Activated CD8-positive, alpha-beta memory T cell treated with anti-CD3 and anti-CD28 coated beads, Interleukin-2, amount 50 U/mL, for 24 hours (primary cell): ENCODE data around the gene CAMKMT.

Experiments
- DNase-seq: peaks from one replicate; pipeline ENCODE4 v3.0.0-alpha.2; 2020; ENCODE audit errors: extremely low read depth

Gene CAMKMT

DNA sequence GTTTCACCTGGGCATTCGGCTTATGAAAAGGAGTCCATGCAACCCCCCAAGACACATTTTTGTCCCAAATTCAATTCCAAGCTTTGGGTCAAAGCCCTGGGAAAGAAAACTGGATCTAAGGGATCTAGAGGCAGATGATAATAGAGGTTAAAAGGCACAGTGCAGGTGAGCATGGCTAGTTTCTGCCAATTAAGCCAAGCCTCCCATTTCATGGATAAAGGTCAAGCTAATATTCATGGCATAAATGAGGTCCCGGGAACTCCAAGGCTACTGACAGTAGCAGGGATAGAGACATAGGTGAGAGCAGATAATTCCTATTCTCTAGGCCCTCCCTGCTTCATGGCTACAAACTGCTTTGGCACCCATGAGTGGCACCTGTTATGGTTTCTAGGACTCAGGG lies 83.1 kb downstream of the CAMKMT start:
- no peak for DNase-seq

DNA sequence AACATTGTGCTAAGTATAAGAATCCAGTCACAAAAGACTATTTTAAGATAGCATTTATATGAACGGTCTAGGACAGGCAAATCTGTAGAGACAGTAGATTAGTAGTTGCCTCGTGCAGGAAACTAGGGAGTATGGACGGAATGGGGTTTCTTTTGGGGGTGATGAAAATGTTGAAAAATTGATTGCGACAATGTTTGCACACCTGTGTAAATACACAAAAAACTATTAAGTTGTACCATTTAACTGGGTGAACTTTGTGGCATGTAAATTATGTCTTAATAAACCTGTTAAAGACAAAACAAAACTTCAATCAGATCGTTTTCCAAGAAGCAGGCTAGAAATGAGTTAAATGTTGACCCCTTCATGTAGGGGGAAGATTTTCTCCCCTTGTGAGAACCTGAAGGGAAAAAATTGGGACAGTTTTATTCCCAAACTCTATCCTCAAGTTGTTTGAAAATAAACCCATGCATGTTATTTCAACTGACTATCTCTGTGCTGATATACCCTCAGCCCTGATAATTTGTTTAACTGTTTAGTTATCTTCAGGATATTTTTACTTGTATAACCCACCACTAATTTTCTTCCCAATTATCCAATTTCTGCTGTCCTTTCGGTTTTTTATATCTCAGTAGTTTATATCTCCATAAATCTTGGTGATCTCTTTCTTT lies 87.2 kb downstream of the CAMKMT start:
- no peak for DNase-seq

DNA sequence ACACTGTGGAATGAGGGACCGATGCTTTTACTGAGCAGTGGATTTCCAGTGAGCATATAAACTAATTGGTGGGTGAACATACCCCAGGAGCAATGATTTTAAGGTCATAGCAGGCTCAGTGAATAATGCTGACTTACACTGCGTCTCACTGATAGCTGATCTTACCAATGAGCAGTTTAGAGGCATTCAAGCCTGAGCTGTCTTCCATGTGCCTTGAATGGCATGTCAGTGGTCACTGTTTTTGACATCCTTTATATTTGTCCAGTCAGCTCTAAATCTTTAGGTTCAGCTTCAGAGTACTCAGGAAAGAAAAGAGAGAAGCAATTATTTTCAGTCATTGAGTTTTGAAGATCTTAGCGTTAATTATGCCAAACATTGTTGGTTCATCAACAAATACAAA lies 88.3 kb downstream of the CAMKMT start:
- no peak for DNase-seq

DNA sequence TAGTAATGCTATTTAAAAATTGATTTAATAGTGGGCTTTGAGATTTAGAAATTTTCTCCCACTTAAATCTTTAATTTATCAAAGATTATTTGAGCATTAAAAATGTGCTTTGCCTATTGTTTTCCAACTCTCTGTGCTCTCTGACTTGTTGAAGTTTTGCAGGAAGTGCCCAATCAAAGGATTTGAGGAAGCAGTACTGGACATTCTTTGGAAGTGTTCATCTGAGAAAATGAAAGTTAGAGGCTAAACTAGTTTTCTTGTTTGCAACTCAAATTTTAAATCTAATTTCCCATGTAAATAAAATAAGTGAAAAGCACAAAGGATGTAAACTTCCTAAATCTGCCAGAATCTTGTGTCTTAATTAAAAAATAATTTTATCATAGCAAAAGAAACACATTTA lies 89.1 kb downstream of the CAMKMT start:
- DNase-seq: no peak

DNA sequence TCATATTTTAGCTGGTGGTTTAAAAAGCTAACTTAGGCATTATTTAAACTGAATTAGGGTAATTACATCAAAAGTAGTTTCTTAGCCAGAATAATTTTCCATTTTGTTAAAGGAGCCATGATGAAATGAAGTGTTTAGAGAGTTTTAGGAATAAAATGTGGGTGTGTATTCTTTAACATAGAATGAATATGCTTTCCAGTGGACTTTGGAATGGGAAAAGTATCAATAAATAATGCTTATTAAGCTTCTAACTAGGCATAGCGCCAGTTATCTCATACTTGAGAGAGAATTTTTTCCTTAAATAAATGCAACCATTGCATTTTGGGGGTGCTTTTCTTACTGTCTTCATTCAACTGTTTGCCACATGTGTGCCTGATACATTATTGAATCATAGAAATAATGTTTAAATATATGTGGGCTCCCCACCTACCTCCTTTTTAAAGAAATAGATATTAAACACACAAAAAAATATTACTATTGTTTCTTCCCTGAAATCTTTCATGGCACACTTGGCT lies 90.4 kb downstream of the CAMKMT start:
- no peak for DNase-seq

DNA sequence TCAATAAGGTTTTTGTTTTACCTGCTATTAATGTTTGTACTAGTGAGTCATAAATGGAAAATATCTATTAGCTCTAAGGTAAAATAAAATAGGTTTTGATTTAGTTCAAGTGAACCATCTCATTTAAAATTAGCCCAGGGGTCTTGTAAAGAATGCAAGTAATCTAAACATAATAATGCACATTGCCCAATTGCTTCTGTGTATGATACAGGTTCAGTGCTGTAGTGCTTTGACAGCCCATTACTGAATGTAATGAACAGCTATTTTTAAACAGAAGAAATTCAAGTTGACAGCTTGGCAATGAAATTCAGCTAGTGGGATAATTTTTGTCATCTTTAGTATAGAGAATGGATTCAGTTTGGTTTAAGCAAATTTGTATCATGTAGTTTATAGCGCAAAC lies 91.5 kb downstream of the CAMKMT start:
- DNase-seq: no peak

DNA sequence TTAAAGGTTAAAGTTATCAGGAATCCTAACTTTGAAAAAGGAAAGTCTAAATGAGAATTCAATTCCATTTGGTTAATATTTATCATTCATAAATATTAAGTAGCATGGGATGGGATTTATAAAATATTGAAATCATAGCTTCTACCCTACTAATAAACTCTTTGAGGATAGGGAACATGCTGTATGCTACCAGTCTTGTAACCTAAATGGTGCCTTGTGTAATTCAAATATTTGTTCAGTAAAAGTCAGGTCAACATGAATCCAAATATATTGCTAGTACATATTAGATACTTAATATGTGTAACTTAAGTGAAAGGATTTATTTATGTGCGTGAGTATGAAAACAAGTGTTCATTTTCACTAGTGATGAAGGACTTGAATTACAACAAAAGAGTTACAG lies 94.1 kb downstream of the CAMKMT start:
- no peak for DNase-seq

DNA sequence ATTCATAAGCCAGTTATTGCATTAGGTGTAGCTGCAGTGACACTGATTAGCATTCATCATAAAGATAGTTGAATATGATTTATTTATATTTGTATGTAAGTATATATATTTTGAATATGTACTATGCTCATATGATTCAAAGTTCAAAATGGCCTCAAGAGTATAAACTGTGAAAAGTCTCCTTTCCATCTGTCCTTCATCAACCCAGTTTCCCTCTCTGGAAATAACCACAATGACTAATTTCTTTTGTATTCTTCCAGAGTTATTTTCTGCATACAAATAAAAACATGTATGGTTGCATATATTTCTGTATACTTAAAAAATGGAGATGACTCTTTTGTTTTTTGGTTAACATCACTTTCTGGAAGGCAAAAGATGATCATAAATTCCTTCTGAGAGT lies 95.2 kb downstream of the CAMKMT start:
- no peak for DNase-seq

DNA sequence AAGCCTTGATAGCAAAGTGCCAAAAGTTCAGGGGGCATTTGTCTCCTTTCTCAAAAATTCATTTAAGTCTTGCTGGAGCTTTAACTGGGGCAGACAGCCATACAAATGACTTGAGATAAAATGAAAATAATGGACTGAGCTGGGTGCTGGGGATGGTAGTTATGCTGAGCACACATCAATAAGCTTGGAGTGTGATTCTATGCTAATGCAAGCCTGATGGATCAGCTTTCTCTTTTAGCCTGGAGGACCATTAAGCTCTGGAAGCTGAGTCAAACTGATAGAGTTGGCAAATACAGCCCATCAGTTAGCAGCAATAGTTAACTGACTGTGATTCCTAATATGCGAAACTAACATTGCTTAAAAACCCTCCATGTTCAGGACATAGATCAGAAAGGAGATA lies 98.0 kb downstream of the CAMKMT start:
- no peak for DNase-seq

DNA sequence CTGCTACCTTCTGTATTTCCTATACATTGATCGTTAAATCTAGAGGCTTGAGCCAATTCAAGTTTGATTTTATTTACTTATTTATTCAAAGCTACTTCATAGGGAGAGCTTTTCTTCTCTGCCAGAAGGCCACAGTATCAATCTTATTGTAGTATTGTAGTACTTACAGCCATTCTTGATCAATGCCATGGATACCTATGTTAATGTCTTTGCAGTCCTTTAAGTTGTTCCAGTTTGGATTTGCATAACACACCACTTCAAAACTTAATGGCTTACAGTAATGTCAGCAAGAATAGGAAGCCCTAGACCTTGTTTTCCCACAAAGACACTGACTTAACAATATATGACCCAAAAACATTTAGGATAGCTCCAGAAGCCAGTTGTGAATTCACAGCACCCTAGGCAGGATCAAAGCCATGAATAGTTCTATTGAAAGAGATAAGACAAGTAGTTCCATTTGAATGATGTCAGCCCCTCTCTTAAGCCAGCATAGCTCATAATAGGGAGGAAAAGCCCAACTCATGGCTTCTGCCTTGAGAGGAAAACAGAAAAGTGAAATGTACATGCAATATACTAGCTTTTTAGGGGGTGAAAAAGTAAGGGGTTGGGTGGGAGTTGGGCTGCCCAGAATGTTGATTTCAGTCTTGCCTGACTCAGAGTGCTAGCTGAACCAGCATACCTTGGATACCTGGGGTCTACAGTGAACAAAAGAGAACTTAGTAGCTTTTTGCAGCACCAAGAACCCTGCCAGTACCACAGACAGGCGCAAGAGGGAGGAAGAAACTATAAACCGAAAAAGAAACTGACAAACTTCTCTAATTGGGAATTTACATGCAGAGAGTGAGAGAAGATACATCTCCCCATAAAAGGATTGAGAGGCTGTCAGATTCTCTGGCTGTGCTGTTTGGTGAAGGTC lies 101.4 kb downstream of the CAMKMT start:
- DNase-seq: no peak

DNA sequence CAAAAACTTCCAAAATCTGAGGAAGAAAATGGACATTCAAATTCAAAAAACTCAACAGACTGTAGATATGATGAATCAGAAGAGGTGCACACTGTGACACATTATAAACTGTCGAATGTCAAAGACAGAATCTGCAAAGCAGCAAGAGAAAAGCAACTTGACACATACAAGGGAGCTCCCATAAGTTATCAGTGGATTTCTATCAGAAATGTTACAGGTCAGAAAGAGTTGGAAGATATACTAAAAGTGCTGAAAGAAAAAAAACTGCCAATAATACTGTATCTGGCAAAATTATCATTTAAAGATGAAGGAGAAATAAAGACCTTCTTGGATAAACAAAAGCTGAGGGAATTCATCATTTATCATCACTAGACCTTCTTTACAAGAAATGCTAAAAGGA lies 102.7 kb downstream of the CAMKMT start:
- DNase-seq: no peak

DNA sequence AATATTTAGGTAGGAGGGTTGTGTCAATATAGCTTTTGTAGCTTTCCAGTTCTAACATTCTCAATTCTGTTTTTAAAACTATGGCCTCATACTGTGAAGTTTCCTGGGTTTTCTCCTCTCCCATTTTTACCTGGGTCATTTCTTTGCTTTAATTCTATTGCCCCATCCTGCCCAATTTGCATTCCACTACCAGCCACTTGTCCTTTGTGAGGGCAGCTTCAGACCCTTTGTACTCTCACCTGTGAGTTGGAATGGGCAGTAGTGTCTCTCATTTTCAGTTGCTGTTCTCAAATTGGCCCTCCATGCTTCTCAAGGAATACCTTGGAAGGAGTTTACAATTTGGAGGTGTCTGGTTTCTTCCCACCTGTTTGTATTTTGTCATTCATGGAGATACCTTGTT lies 108.4 kb downstream of the CAMKMT start:
- no peak for DNase-seq

DNA sequence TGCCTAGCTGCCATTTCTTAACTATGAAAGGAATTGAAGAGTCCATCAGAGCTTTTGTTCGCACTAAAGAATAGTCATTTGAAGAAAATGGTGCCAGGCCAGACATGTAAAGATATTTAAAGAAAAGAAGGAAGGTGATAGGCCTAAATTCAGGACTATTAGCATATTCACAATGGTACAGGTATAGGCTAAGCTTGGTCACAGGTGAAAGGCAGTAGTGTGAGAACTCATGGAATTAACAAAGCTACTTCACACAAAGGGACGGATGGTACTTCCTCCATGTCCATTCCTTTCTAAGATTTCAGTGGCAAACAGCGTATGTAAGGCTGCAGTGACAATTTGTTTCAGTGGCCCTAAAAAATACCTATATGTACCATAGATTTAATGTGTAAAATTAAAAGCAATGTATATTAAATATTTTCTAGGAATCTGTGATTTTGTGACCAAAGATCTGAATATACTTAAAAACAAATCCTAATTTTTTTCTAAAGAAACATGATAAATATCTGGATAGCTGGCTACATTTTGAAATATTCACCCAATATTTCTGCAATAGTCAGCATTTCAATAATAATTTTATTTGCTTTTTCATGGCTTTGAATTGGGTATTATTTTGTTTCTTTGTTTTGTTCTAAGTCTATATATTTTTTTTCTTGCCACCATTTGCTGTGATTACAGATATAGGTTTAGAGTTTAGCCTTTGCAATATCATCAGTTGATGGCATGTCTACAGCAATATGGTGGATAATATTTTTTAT lies 116.1 kb downstream of the CAMKMT start:
- no peak for DNase-seq

DNA sequence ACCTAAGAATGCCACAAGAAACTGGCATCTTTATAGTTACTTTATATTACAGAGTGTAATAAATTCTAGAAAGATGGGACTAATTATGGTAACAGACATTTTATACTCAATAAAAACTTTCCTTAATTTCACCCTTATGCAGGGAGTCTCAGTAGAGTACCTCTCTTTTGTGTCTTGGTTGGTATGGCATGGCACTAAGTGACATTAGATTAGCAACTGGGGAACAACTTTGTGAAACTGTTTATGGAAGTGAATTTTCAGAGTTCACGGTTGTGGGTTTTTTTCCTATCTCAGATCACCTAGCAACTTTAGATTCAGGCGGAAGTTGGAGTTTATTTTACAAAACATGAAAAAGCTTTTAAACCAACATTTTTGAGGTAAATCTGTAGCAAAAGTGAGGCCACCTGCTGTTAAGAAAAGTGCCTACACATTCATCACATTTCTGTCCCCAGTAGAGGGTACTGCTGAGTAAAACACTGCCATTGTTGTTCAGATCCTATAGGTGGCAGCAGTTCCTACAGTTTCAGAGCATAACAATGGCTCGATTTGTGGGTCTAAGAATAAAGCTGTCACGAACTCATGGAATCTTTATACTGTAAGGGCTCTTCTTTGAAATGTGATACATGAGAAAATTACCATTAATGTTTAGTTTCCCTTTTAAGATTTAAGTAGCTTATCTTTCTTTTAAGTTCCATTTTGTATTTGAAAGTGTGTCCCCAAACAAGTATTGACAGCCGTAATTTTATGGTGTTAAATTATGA lies 117.6 kb downstream of the CAMKMT start:
- DNase-seq: peak; percentile 2

DNA sequence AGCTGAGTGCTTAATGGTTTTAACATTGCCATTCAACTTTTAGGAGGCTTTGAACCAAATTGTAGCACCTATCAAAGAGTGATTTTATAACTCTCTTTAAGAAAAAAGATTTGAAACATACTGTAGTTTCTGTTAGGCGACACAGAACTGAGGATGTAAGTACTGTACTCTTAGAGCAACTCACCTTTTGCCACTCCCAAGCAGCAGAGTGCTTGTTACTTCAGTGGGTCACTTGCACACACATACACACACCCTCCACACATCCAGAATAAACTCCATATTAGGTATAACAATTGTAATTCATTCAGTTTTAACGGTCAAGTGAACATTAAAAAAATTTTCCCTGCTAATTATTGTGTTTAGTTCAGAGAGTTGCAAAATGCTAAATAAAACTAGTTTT lies 118.3 kb downstream of the CAMKMT start:
- DNase-seq: no peak

DNA sequence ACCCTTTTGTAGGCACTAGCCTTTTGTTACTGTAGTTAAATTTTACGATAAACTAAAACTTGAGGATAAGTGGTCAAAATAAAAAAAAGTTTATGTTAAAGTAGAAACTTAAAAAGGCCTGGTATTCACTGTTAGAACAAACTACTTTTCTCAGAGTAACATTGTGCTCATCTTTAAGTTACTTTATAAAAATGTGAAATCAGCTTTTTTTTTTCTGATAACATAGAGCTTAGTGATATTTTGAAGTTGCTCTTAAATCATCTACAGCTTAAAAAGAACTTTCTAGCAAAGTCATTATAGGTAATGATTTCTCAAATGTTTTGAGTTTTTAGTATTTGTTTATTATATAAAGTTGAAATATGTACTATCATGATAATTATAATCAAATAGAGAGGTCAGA lies 125.3 kb downstream of the CAMKMT start:
- DNase-seq: no peak

DNA sequence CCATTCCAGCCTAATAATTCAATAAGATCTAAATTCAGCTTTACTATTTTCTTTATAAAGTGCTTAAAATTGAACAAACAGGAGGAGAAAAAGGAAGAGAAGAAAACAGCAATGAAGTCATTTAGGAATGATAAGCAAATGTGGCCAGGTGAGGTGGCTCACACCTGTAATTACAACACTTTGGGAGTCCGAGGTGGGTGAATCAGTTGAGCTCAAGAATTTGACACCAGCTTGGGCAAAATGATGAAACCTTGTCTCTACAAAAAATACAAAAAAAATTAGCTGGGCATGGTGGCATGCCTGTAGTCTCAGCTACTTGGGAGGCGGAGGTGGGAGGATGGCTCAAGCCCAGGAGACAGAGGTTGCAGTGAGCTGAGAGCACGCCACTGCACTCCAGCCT lies 129.0 kb downstream of the CAMKMT start:
- DNase-seq: no peak

DNA sequence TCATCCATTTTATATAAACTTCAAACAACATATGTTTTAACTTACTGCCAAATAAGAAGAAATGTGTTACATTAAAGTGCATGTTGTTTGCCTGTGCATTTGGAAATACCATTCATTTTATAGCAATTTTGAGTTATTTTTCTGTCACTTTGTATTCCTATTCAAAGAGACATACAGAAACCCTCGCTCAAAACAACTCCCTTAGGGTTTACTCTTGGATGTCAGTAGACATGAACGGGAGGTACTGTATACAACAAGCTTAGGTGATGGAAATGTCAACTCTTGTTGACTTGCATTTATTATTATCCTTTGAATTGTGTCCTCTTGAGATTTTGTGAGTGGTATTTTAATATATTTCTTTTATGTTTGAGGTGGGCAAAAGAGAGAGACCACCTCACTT lies 132.3 kb downstream of the CAMKMT start:
- DNase-seq: no peak

DNA sequence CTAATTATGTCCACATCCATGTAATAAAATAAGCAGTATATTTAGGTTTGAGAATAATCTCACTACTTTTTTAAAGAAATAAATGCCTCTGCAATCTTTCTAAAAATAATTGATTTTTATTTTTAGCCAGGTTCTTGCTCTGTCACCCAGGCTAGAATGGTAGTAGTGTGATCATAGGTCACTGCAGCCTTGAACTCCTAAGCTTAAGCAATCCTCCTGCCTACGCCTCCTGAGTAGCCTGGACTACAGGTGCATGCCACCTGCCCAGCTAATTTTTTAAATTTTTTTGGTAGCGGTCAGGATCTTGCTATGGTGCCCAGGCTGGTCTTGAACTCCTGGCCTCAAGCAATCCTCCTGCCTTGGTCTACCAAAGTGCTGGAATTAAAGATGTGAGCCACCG lies 133.3 kb downstream of the CAMKMT start:
- DNase-seq: no peak

DNA sequence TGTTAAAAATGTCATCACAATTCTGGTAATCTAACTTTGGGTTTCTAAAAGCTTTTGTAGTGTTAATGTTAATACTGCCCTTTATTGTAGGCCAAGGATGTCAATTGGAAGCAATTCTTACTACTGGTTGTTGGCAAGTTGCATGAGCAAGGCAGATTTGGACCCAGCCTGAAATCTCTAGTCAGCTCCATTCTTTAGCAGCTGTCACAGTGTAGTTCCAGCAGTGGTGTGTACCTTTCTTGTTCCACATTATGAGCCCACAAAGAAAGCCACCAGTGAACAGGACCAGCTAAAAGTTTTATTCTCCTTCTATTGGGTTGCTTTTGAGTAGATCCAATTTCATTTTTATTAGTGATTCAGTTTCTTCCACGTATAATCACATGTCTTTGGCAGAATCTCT lies 133.8 kb downstream of the CAMKMT start:
- no peak for DNase-seq

DNA sequence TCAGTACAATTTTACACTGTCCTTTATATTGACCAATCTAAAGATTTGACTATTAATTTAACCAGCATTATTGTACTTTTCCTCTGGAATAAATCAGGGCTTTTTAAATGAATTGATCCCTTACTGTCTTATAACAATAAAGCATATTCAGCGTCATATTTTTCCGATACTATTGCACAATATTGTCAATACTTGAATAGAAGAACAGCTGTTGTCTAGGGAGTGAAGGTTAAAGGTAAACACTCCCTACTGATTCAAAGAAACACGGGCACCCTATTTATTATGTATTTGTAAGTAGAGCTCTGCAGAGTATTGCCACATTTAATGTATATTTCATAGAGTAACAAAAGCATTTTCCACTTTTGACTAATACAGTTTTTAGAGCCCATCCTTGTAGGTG lies 134.4 kb downstream of the CAMKMT start:
- DNase-seq: no peak

DNA sequence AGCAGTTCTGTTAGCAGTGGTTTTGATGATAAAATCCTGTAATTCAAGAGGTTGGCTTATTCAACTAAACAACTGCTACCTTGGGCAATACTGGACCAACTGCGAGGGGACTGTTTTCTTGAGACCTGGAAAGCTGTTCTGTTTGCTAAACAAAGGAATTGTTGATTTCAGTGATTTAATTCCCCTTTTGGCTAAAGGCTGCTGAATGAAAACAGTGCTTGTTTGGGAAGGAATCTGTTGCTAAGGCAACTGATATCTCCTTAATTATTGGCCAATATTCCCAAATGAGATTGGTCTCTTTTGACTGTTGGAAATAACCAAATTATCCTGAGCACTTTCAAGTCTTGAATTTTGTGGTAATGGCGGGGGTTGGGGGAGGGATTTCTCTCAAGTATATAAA lies 136.8 kb downstream of the CAMKMT start:
- no peak for DNase-seq
